HG03354 (cell line): ENCODE results near the gene PTPRM.

Experiments used
- ATAC-seq: cut with Tn5 transposase; IDR thresholded peaks from one replicate; pipeline ENCODE4 v1.9.1; 2021; ENCODE audit warnings: mild to moderate bottlenecking; ENCODE audit not compliant: unreplicated experiment, poor library complexity, severe bottlenecking

The PTPRM gene

GRCh38 chr18:7872569-7872968 lies 305.5 kb downstream of the PTPRM start:
- ATAC-seq, result no peak

DNA sequence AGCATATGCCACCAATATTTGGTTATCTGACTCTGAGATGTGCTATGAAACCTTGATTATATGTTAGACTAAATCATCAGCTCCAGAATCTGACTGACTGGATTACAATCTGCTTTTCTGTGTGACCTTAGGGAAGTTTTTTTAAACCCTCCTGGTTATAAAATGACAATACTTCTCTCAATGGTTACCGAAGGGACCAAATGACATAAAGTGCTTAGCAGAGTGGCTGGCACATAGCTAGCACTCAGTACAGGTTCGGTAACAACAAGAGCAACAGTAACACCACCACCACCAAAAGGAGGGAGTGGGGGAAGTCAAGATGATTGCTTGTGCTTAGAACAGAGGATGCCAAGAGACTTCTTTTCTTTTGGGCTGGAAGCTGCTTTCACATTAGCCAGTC lies 306.2 kb downstream of the PTPRM start:
- no peak for ATAC-seq

DNA sequence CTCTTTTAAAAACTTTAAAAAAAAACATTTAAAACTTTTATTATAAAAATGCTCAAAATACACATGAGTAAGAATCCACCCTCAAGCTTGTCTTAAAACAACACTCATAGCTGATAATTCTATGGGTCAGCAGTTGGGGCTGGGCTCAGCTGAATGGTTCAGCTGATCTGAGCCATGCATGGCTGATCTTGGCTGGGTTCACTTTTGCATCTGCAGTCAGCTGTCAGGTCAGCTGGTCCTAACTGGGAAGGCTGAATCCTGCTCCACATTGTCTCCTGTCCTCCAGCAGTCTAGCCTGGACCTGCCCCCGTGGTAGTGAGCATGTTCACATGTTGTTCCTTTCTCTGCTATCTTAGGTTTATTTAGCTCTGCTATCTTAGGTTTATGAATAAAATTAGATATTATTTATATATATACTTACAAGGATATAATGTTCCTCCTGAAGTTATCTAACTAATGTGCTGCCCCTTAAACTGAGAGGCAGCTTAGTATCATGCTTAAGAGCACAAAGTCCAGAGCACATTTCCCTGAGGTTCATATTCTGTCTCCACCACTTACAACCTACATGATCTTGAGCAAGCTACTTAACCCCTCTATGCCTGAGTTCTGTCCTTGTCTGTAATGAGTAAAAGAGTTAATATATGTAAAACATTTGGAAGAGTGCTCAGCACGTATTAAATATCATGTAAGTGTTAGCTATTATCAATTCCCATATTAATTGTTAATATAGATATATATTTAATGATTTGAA lies 309.4 kb downstream of the PTPRM start:
- ATAC-seq, result no peak

DNA sequence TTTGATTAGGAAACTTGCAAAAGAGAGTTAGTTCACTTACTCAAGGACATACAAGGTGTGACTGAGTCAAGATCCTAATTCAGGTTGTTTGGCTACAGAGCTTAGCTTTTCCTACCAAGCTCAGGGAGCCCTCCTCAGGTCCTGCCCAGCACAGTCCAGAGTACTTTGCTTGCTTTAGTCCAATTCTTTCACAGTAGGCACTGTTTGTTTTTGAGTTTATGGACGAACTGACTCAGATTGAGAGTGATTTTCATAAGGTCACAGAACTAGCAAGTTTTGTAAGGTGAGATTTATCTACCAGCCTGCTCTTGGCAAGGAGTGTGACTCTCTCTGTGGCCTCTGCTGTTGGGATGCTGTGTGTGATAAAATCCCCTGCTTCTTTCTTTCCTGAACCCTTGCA lies 310.5 kb downstream of the PTPRM start:
- no peak for ATAC-seq

DNA sequence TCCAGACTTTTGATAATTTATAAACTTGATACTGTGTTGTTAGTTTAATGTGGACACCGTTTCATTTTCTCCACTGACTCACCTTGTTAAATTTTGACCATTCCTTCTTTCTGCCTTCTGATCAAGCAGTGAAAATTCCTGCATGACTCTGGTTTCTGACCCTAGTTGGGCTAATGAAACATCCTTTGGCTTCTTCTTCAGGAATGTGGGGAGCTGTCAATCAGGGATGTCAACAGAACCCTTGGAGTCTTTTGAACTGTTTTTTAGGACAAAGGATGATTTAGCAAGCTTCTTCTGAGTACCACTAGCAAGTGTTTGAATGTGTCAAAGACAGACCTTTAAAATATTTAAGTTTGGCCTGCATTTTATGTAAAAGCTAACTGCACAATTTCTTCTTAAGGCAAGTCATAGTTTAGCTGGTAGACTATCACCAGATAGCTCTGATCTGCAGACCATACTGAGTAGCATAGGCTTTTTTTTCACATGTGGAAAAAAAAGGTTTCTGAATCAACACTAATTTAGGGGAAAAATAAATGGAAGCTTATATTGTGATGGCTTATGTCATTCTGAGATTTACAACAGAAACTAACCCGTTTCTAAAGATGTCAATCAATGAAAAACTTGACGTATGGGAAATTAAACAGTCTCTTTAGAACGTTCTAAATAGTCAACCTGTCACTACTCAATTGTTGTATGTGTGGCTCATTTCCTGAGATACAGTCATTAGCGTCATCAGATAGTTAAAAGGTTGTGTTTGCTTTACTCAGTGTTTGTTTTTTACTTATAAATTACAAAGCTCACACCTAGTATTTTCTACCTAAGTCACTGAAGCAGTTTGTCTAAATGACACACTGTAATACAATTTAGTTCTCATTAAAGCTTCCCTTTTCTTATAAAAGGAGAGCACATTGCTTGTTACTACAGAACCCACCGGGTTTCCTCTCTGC lies 311.4 kb downstream of the PTPRM start:
- no peak for ATAC-seq

DNA sequence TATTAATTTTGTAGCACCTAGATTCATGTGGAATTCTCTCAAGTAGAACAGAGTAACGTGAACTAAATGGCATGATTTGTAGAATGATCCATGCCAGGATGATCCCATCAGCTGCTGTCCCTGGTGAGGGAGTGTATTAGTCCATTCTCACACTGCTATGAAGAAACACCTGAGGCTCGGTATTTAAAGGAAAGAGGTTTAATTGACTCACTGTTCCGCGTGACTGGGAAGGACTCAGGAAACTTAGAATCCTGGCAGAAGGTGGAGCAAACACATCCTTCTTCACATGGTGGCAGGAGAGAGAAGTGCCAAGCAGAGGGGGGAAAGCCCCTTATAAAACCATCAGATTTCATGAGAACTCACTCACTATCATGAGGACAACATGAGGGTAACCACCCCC lies 312.6 kb downstream of the PTPRM start:
- no peak for ATAC-seq

GRCh38 chr18:7885865-7886264 lies 318.7 kb downstream of the PTPRM start:
- no peak for ATAC-seq

DNA sequence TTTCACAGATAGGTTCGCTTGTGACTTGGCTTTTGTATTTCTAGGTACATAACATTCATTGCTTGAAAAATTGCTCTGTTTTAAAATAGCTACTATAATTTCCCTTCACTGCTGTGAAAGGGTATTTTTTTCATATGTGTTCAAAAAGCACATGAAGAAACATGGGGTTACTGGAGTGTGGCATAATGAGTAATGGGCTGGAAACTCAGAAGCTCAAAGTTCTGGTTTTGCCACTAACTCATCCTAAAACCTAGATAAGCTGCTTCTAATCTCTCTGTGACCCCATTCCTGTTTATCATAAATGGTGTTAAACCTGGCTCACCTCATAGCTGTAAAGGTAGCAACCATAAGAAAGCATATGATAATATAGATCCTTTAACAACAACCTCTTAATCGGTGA lies 319.3 kb downstream of the PTPRM start:
- no peak for ATAC-seq

- ATAC-seq, result no peak
Observed at GRCh38 chr18:7889515-7889914, 322.4 kb downstream of the PTPRM start.

- ATAC-seq, result no peak
Observed at GRCh38 chr18:7890075-7890474, 323.0 kb downstream of the PTPRM start.

- ATAC-seq, result no peak
Observed at GRCh38 chr18:7892556-7892955, 325.4 kb downstream of the PTPRM start.

DNA sequence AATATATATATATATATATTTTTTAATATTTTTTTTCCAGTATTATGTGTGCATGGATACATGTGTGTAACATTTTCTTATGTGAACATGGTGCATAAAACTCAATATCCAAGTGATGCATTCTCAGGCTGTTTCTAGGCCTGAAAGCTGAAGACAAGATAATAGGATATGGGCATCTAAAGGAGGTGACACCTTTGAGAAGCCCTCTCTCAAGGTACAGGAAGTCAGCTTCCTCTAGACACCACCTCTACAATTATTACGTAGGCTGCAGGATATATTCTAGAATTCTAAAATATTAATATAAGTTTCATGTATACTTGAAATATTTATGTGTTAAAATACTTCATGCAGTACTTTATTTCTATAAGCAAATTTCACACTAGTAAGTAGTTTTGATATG lies 327.5 kb downstream of the PTPRM start:
- ATAC-seq, result no peak

- no peak for ATAC-seq
Observed at GRCh38 chr18:7895346-7895745, 328.2 kb downstream of the PTPRM start.

- ATAC-seq, result no peak
Observed at GRCh38 chr18:7896161-7896560, 329.0 kb downstream of the PTPRM start.

- ATAC-seq, result no peak
Observed at GRCh38 chr18:7896805-7897518, 329.8 kb downstream of the PTPRM start.

DNA sequence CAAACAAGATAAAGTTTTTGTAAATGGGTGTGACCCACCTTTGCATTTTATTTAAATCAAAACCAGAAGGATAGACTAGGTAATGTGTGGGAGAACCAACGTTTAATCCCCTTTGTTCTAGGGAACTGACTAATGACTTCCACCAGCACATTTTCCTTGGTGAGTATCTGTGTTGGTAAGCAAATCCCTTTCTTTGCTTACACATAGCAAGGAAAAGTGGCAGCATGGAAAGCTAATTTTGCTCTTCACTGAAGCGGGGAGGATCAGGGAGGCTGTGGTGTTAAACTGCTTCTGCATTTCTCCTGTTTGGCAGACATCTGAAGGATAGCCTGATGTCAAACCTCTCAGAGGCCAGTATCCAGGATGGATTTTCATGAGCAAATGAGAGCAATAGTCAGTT lies 331.1 kb downstream of the PTPRM start:
- no peak for ATAC-seq

- ATAC-seq, result no peak
Observed at GRCh38 chr18:7899078-7899477, 332.0 kb downstream of the PTPRM start.

- ATAC-seq, result no peak
Observed at GRCh38 chr18:7900091-7900490, 333.0 kb downstream of the PTPRM start.

DNA sequence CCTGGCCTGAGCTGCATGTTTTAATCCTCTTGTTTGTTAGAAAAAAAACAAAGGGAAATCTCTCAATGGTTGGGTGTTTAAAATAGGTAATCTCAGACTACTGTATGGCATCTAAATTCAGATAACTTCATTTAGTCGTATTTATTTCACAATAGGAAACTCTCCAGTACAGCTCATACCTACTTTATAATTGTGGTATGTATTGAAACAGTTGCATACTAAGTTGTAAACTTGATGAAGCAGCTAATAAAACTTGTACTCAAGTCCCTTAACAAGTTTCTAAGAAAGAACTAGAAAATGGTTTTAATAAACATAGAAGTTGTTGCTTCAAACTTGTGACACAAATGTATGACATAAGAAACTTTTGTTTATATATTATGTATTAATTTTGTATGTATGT lies 334.5 kb downstream of the PTPRM start:
- ATAC-seq, result no peak

GRCh38 chr18:7902399-7902839 lies 335.3 kb downstream of the PTPRM start:
- no peak for ATAC-seq
